ENCODE results near the gene MAMSTR.
A peak's percentile ranks its signal among the peaks of the same experiment; 100 is the strongest.
"Not testable (repeated sequence)": the region's sequence is repeated elsewhere in the genome, so short reads cannot be mapped to it uniquely, and the experiment has no call there.

The MAMSTR gene

GRCh38 chr19:48683349-48683748, 36.2 kb downstream of the MAMSTR start:
- no peak for FAIRE-seq

GRCh38 chr19:48681127-48681470, 38.4 kb downstream of the MAMSTR start:
- FAIRE-seq = no peak

- no peak for FAIRE-seq
These were observed 38.9 kb downstream of the MAMSTR start for GRCh38 chr19:48680436-48681126.

- not testable (repeated sequence) for FAIRE-seq
These were observed 39.5 kb downstream of the MAMSTR start for GRCh38 chr19:48680006-48680405.

- FAIRE-seq = no peak
These were observed 41.3 kb downstream of the MAMSTR start for GRCh38 chr19:48678201-48678600.

GRCh38 chr19:48676887-48677286, 42.6 kb downstream of the MAMSTR start:
- no peak for FAIRE-seq

- FAIRE-seq = no peak
These were observed 43.0 kb downstream of the MAMSTR start for GRCh38 chr19:48676487-48676886.

GRCh38 chr19:48674921-48675824, 44.4 kb downstream of the MAMSTR start:
- FAIRE-seq = peak; percentile 92

GRCh38 chr19:48674216-48674809, 45.2 kb downstream of the MAMSTR start:
- no peak for FAIRE-seq

- FAIRE-seq = no peak
These were observed 46.0 kb downstream of the MAMSTR start for GRCh38 chr19:48673436-48674100.

- FAIRE-seq = no peak
These were observed 46.5 kb downstream of the MAMSTR start, which contains the start of gene NTN5 for GRCh38 chr19:48672994-48673393. TSS of gene NTN5 (minus strand) at chr19:48673017. CDS start at chr19:48670986, 2,031 bp downstream.

GRCh38 chr19:48671446-48671995, 48.0 kb downstream of the MAMSTR start:
- FAIRE-seq = no peak

- no peak for FAIRE-seq
These were observed 48.7 kb downstream of the MAMSTR start for GRCh38 chr19:48670699-48671445.

GRCh38 chr19:48669903-48670668, 49.4 kb downstream of the MAMSTR start:
- no peak for FAIRE-seq

GRCh38 chr19:48668761-48669160, 50.8 kb downstream of the MAMSTR start:
- FAIRE-seq = no peak

GRCh38 chr19:48668332-48668731, 51.2 kb downstream of the MAMSTR start:
- FAIRE-seq = no peak

- no peak for FAIRE-seq
These were observed 53.7 kb downstream of the MAMSTR start for GRCh38 chr19:48665786-48666185.

GRCh38 chr19:48664476-48664875, 55.0 kb downstream of the MAMSTR start:
- no peak for FAIRE-seq

- FAIRE-seq = no peak
These were observed 55.9 kb downstream of the MAMSTR start for GRCh38 chr19:48663667-48664066.

Measured in G401.6 (cell line).